Calu3 (cell line): ENCODE data around the gene PNMA5. TPM values are rescaled to one million over a fixed set of nuclear protein-coding genes. Genes with fewer than 3 reads are reported as not detected.

Experiments used
- BruUV-seq: library from RNA; stranded (reverse); fragments of 400-500 nt; replicated peaks from 2 replicates; lab custom pipeline; 2021; lab: Mats Ljungman, UMichigan
- CTCF ChIA-PET: fragments of 300-600 bp; sonication (Branson Sonifier 250); formaldehyde crosslinking; loops from one replicate; lab custom pipeline; 2022; ENCODE audit warnings: antibody characterized with exemption; lab: Charles Lee
- DNase-seq: peaks from one replicate; pipeline ENCODE4 v3.0.0; 2022
- H3K27ac Mint-ChIP-seq: one replicate; pipeline ENCODE4 v1.8.0; 2022; ENCODE audit warnings: mixed read lengths; ENCODE audit not compliant: unreplicated experiment
- H3K27me3 Mint-ChIP-seq: one replicate; pipeline ENCODE4 v1.8.0; 2022; ENCODE audit warnings: mixed read lengths; ENCODE audit not compliant: unreplicated experiment
- H3K36me3 Mint-ChIP-seq: one replicate; pipeline ENCODE4 v1.8.0; 2022; ENCODE audit warnings: mild to moderate bottlenecking, moderate library complexity, mixed read lengths; ENCODE audit not compliant: insufficient read depth, unreplicated experiment
- H3K4me1 Mint-ChIP-seq: one replicate; pipeline ENCODE4 v1.8.0; 2022; ENCODE audit warnings: mild to moderate bottlenecking, low read depth, mixed read lengths; ENCODE audit not compliant: unreplicated experiment
- H3K4me3 Mint-ChIP-seq: one replicate; pipeline ENCODE4 v1.8.0; 2022; ENCODE audit warnings: mild to moderate bottlenecking, low read depth, moderate library complexity, mixed read lengths; ENCODE audit not compliant: unreplicated experiment
- H3K9me3 Mint-ChIP-seq: one replicate; pipeline ENCODE4 v1.8.0; 2022; ENCODE audit warnings: low read depth, mixed read lengths; ENCODE audit not compliant: unreplicated experiment
- CTCF ChIP-seq: fragments of 200-600 bp; IDR thresholded peaks from one replicate; pipeline ENCODE4 v1.8.0; 2022; ENCODE audit warnings: antibody characterized with exemption; ENCODE audit not compliant: unreplicated experiment
- intact Hi-C: fragments of 100-400 bp; cut with micrococcal nuclease; formaldehyde crosslinking; loops from one replicate; pipeline ENCODE4 v1.10.0; 2022; ENCODE audit not compliant: unreplicated experiment
- total RNA-seq: library from RNA; stranded (reverse); gene quantifications from 2 replicates; pipeline ENCODE4 v1.2.3, GENCODE V29; 2022

Gene PNMA5
- total RNA-seq, 1 experiment from 2014 or later, result not detected

DNA sequence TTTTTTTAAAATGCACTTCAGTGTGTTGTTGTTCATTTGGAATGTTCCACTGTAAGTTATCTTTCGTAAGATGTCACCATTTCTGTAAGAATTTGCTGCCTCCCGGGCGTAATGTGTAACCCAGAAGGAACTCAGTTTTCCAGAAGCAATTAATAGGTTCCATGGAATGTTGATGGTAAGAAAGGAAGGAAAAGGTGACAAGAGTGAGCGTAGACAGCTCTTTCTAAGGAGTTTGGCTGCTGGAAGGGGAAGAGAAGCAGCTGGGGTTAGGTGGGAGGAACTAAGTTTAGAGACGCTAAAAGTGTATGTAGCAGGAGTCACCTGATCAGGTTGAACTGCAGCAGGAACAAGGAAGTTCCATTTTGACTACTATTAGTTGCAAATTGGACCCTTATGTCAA, 35.9 kb downstream of the PNMA5 start:
- H3K4me3 Mint-ChIP-seq, result no peak overlapping the region
- H3K9me3 Mint-ChIP-seq, result no peaks in the 10 kb centered on the region
- no peak overlapping the region for H3K27ac Mint-ChIP-seq
- no peaks in the 10 kb centered on the region for H3K4me1 Mint-ChIP-seq
- intact Hi-C loops, result loop anchor here (5.0 kb wide), 2 partner anchors 74 to 549 kb away; no protein-coding TSS in a partner anchor
- CTCF ChIA-PET, result no interaction called here
- H3K27me3 Mint-ChIP-seq, result no peaks in the 10 kb centered on the region
- no peak for TF ChIP-seq CTCF
- no peaks in the 10 kb centered on the region for H3K36me3 Mint-ChIP-seq
- no TSS peak for BruUV-seq
- DNase-seq, result no peak

- intact Hi-C loops, result no loop called here
- DNase-seq, result no peak
- no peaks in the 10 kb centered on the region for H3K27me3 Mint-ChIP-seq
- H3K36me3 Mint-ChIP-seq, result no peaks in the 10 kb centered on the region
- CTCF ChIA-PET, result no interaction called here
- no peaks in the 10 kb centered on the region for H3K4me1 Mint-ChIP-seq
- no peak overlapping the region for H3K27ac Mint-ChIP-seq
- no peak for TF ChIP-seq CTCF
- H3K4me3 Mint-ChIP-seq, result no peak overlapping the region
- no peaks in the 10 kb centered on the region for H3K9me3 Mint-ChIP-seq
- BruUV-seq, result no TSS peak
Measured at GRCh38 chrX:152950786-152951185, 43.1 kb downstream of the PNMA5 start.

DNA sequence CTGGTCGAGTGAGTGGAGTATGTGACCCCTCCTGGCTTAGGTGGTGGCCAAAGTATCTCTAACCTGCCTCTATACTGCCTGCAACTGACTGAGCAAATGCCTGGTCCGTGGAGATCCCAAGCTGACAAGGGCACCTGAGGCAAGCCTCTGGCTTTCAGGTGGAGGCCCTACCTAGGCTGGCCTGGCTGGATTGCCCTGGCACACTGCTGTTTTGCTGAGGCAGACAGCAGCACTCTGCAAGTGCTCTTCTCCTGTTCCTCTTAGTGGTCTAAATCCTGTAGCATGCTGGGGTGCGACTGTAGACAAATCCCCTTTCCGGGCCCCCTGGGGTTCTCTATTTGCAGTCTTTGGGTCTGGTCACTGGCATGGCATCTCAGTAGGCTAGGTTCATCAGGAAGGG, 44.8 kb downstream of the PNMA5 start:
- no peak for TF ChIP-seq CTCF
- intact Hi-C loops, result no loop called here
- Mint-ChIP-seq H3K4me3 (no peak overlapping the region), H3K9me3 (no peaks in the 10 kb centered on the region), H3K27me3 (no peaks in the 10 kb centered on the region), H3K4me1 (no peaks in the 10 kb centered on the region), H3K27ac (no peak overlapping the region), H3K36me3 (no peaks in the 10 kb centered on the region)
- BruUV-seq, result no TSS peak
- DNase-seq, result no peak
- CTCF ChIA-PET, result no interaction called here

DNA sequence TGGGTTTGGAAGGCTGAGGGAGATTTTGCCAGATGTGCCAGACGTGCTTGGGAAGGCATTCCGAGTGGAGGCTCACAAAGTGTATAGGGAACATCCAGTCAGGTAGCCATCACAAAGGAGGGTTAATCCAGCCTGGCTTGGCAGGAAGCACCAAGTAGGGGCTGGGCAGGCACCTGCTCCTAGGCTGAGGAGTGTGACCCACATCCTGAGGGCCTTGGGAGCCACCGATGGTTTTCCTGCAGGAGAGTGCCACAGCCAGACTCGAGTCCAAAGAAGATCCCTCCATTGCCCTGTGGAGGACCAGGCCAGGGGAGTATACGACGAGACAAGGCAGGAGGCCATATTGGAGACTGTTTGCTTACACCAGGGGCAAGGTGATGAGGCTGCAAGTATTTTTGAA, 47.2 kb downstream of the PNMA5 start:
- CTCF ChIA-PET, result no interaction called here
- Mint-ChIP-seq H3K9me3 (no peaks in the 10 kb centered on the region), H3K27ac (no peak overlapping the region), H3K4me3 (no peak overlapping the region), H3K36me3 (peaks cover 3% of the 10 kb centered on the region), H3K27me3 (no peaks in the 10 kb centered on the region), H3K4me1 (no peaks in the 10 kb centered on the region)
- DNase-seq, result no peak
- intact Hi-C loops, result no loop called here
- TF ChIP-seq CTCF, result no peak
- BruUV-seq, result no TSS peak
